HepG2 (cell line): Measurements from ENCODE around the gene APOL2. TPM values are rescaled to one million over a fixed set of nuclear protein-coding genes. Genes with fewer than 3 reads are reported as not detected.

Experiments
- ATAC-seq: fragments of 200-7000 bp; cut with Tn5 transposase; 3 replicates; pipeline ENCODE4 v1.9.1; 2020; ENCODE audit warnings: mild to moderate bottlenecking, moderate library complexity
- BruUV-seq: library from RNA; stranded (reverse); fragments of 400-500 nt; replicated peaks from 2 replicates; lab custom pipeline; 2021; lab: Mats Ljungman, UMichigan
- CTCF ChIA-PET: fragments of 300-600 bp; formaldehyde crosslinking; extraction: SDS; loops from one replicate; lab custom pipeline; 2021; ENCODE audit warnings: low total read pairs, inconsistent platforms, low intra/inter-chr PET ratio; lab: Yijun Ruan, JAX
- POLR2A ChIA-PET: fragments of 350-600 bp; sonication (Branson Sonifier 250); formaldehyde crosslinking; loops from one replicate; lab custom pipeline; 2020; ENCODE audit warnings: antibody characterized with exemption, inconsistent platforms; lab: Yijun Ruan, JAX
- DNase-seq: peaks from one replicate; pipeline ENCODE4 v3.0.0-alpha.2; 2015; ENCODE audit warnings: low spot score
- FAIRE-seq: peaks from 3 replicates; lab custom pipeline; 2011; peaks lifted over from hg19 to GRCh38; lab: Jason Lieb, UNC
- H2AFZ ChIP-seq: one replicate; pipeline ENCODE4 v1.6.1; 2011; ENCODE audit warnings: low read length, inconsistent platforms
- H3K27ac ChIP-seq: fragments of 300-600 bp; 3 replicates; pipeline ENCODE4 v1.8.0; 2011; ENCODE audit warnings: mixed run types, mild to moderate bottlenecking, mixed read lengths, low read length, inconsistent platforms; ENCODE audit not compliant: insufficient read depth; ENCODE audit errors: extremely low read length
- H3K27me3 ChIP-seq, 2 experiments: fragments of 200-600 bp in 1 of 2; 2 replicates in 1 of 2; 3 replicates in 1 of 2; pipeline versions ENCODE4 v1.6.0 to v1.8.0; 2011; ENCODE audit warnings: low read length in 2 of 2, mild to moderate bottlenecking in 2 of 2, moderate library complexity in 2 of 2, inconsistent platforms in 1 of 2; ENCODE audit not compliant: insufficient read depth in 2 of 2, control insufficient read depth in 1 of 2
- H3K36me3 ChIP-seq, 2 experiments: fragments of 200-600 bp in 1 of 2; replicated peaks in 1 of 2; 2 replicates in 1 of 2; 3 replicates in 1 of 2; pipeline versions ENCODE4 v1.5.1 to v1.8.0; 2011; ENCODE audit warnings: low read length in 2 of 2, inconsistent platforms in 1 of 2; ENCODE audit not compliant: insufficient read depth in 2 of 2, control insufficient read depth in 1 of 2
- H3K4me1 ChIP-seq: 2 replicates; pipeline ENCODE4 v1.5.1; 2012; ENCODE audit warnings: low read length, inconsistent platforms; ENCODE audit not compliant: insufficient read depth
- H3K4me2 ChIP-seq: 2 replicates; pipeline ENCODE4 v1.6.0; 2011; ENCODE audit warnings: low read depth, low read length, inconsistent platforms
- H3K4me3 ChIP-seq, 3 experiments: fragments of 200-600 bp in 1 of 3; sonication (generic), shearing (Covaris generic) in 1 of 3; replicated peaks in 1 of 3; 2 replicates each; pipeline ENCODE4 v1.5.1; 2011 to 2016; ENCODE audit warnings: low read length in 3 of 3, inconsistent platforms in 2 of 3, low read depth in 2 of 3, mild to moderate bottlenecking in 2 of 3, control low read depth in 1 of 3, mixed read lengths in 1 of 3; ENCODE audit not compliant: insufficient read depth in 1 of 3
- H3K79me2 ChIP-seq: one replicate; pipeline ENCODE4 v1.6.1; 2011; ENCODE audit warnings: low read length, inconsistent platforms; ENCODE audit not compliant: insufficient read depth
- H3K9ac ChIP-seq: 2 replicates; pipeline ENCODE4 v1.6.0; 2011; ENCODE audit warnings: mild to moderate bottlenecking, low read depth, low read length, inconsistent platforms; ENCODE audit not compliant: insufficient read depth
- H3K9me3 ChIP-seq: 2 replicates; pipeline ENCODE4 v1.5.1; 2012; ENCODE audit warnings: mild to moderate bottlenecking, low read length
- H4K20me1 ChIP-seq: 2 replicates; pipeline ENCODE4 v1.6.0; 2011; ENCODE audit warnings: inconsistent platforms, mild to moderate bottlenecking, low read length, moderate library complexity; ENCODE audit not compliant: insufficient read depth
- AHDC1 ChIP-seq: sonication (generic); formaldehyde crosslinking; IDR thresholded peaks from 2 replicates; pipeline ENCODE4 v1.5.1; 2020; ENCODE audit warnings: mild to moderate bottlenecking, missing genetic modification reagents, borderline replicate concordance
- CENPT ChIP-seq: sonication (generic); formaldehyde crosslinking; IDR thresholded peaks from 2 replicates; pipeline ENCODE4 v1.8.0; 2022; ENCODE audit warnings: low read depth, mild to moderate bottlenecking, moderate library complexity, missing genetic modification reagents
- CHD2 ChIP-seq: IDR thresholded peaks from 2 replicates; pipeline ENCODE4 v1.6.1; 2011; ENCODE audit warnings: low read depth, low read length, improper control_type of control experiment
- ESRRA ChIP-seq: sonication (generic); formaldehyde crosslinking; IDR thresholded peaks from 2 replicates; pipeline ENCODE4 v1.5.1; 2020; ENCODE audit warnings: mild to moderate bottlenecking, low read depth, missing genetic modification reagents
- FUBP1 ChIP-seq: sonication (generic); formaldehyde crosslinking; IDR thresholded peaks from 2 replicates; pipeline ENCODE4 v1.5.1; 2020; ENCODE audit warnings: missing genetic modification reagents, mild to moderate bottlenecking, borderline replicate concordance
- KAT8 ChIP-seq: IDR thresholded peaks from 2 replicates; pipeline ENCODE4 v1.6.1; 2016; ENCODE audit warnings: missing genetic modification reagents, missing compliant biosample characterization
- KDM2A ChIP-seq: sonication (generic); formaldehyde crosslinking; IDR thresholded peaks from 2 replicates; pipeline ENCODE4 v1.4.0; 2020; ENCODE audit warnings: low read depth, missing genetic modification reagents, borderline replicate concordance
- MATR3 ChIP-seq: sonication (generic); formaldehyde crosslinking; IDR thresholded peaks from 2 replicates; pipeline ENCODE4 v1.4.0; 2020; ENCODE audit warnings: missing genetic modification reagents
- NFE2L2 ChIP-seq: fragments of 150-350 bp; IDR thresholded peaks from 2 replicates; pipeline ENCODE4 v1.6.1; 2014; ENCODE audit warnings: low read length
- SOX6 ChIP-seq, 2 experiments: fragments of 450-650 bp in 1 of 2; sonication (generic) in 1 of 2; formaldehyde crosslinking in 1 of 2; IDR thresholded peaks; 2 replicates each; pipeline versions ENCODE4 v1.4.0 to v1.6.1; 2017 to 2020; ENCODE audit warnings: antibody characterized with exemption in 1 of 2, mild to moderate bottlenecking in 1 of 2, missing genetic modification reagents in 1 of 2
- ZNF12 ChIP-seq: sonication (generic); formaldehyde crosslinking; IDR thresholded peaks from 2 replicates; pipeline ENCODE4 v1.5.0; 2020; ENCODE audit warnings: missing genetic modification reagents
- ZNF337 ChIP-seq: sonication (generic); formaldehyde crosslinking; IDR thresholded peaks from 2 replicates; pipeline ENCODE4 v1.5.1; 2020; ENCODE audit warnings: missing genetic modification reagents, low read depth, mild to moderate bottlenecking, borderline replicate concordance
- ZNF354B ChIP-seq: sonication (generic); formaldehyde crosslinking; IDR thresholded peaks from 2 replicates; pipeline ENCODE4 v1.8.0; 2022; ENCODE audit warnings: mild to moderate bottlenecking, missing genetic modification reagents
- ZNF652 ChIP-seq: IDR thresholded peaks from 2 replicates; pipeline ENCODE4 v1.6.1; 2016; ENCODE audit warnings: low read depth, borderline replicate concordance
- ZNF792 ChIP-seq: IDR thresholded peaks from 2 replicates; pipeline ENCODE4 v1.6.1; 2016
- ZNF841 ChIP-seq: sonication (generic); formaldehyde crosslinking; IDR thresholded peaks from 2 replicates; pipeline ENCODE4 v1.8.1; 2023; ENCODE audit warnings: missing genetic modification reagents, borderline replicate concordance
- WGBS: methylation state at CpG from one replicate; pipeline ENCODE4 v1.1.6; 2017; ENCODE audit warnings: low lambda C conversion rate; 5-methylcytosine and 5-hydroxymethylcytosine counted together
- in situ Hi-C: cut with HindIII; loops from 2 replicates; pipeline ENCODE4 v1.10.0; 2017; ENCODE audit warnings: low pct_unique_long_range_greater_than_20kb; ENCODE audit not compliant: extremely low pct_ligation_motif_present
- intact Hi-C: fragments of 100-400 bp; cut with micrococcal nuclease; formaldehyde crosslinking; loops from one replicate; pipeline ENCODE4 v1.10.0; 2022; ENCODE audit not compliant: unreplicated experiment
- polyA plus RNA-seq, 8 experiments: library from polyadenylated mRNA; depleted of rRNA in 3 of 8; stranded (reverse) in 7 of 8; unstranded in 1 of 8; fragments of >200 nt; fragmentation: Illumina TruSeq in 4 of 8; extraction: Trizol in 4 of 8; gene quantifications; 2 replicates each; pipeline versions ENCODE4 v1.2.1 to v1.2.3, GENCODE V29; 2011 to 2016; ENCODE audit warnings: low read depth in 4 of 8, missing spikeins in 1 of 8, mixed read lengths in 1 of 8; ENCODE audit not compliant: insufficient read depth in 1 of 8
- total RNA-seq, 5 experiments: library from RNA; depleted of rRNA; stranded (reverse); fragments of >200 nt; fragmentation: Illumina TruSeq; extraction: Trizol; gene quantifications; 2 replicates each; pipeline ENCODE4 v1.2.3, GENCODE V29; 2016; ENCODE audit warnings: low read depth in 1 of 5

Gene APOL2
- total and polyA plus RNA-seq, 2 of the 13 experiments (the other 11 are each of a cell fraction or from before 2014, with no cell fraction given): 28.7 to 51.2 TPM

GRCh38 chr22:36182857-36183256 lies 56.5 kb downstream of the APOL2 start (continued):
- no peak for TF ChIP-seq KDM2A (CRISPR knock-in tag)

GRCh38 chr22:36182056-36182455 lies 57.3 kb downstream of the APOL2 start:
- no peak overlapping the region for H3K9ac ChIP-seq
- no peaks in the 10 kb centered on the region for H3K4me1 ChIP-seq
- peaks cover 3 to 21% of the 10 kb centered on the region in 2 experiments; a peak in 4 of 5 replicates for H3K27me3 ChIP-seq
- H3K9me3 ChIP-seq: no peaks in the 10 kb centered on the region
- no peak overlapping the region for H2AFZ ChIP-seq
- no TSS peak for BruUV-seq
- H3K27ac ChIP-seq: no peak overlapping the region
- no peaks in the 10 kb centered on the region for H3K36me3 ChIP-seq
- DNase-seq (no peak), FAIRE-seq (no peak), ATAC-seq (no peak)
- no peak for TF ChIP-seq MATR3 (CRISPR knock-in tag)
- TF ChIP-seq ZNF12 (CRISPR knock-in tag): no peak
- TF ChIP-seq ZNF354B: no peak
- TF ChIP-seq FUBP1 (CRISPR knock-in tag): no peak
- no peak for TF ChIP-seq ZNF652 (CRISPR knock-in tag)
- no peak for TF ChIP-seq NFE2L2
- no peak for TF ChIP-seq ESRRA (CRISPR knock-in tag)
- no peak for TF ChIP-seq SOX6 (IDR thresholded peaks at IDR 0.05)
- TF ChIP-seq SOX6 (CRISPR knock-in tag; IDR thresholded peaks at IDR 0.05): no peak
- no peak for TF ChIP-seq ZNF841 (CRISPR knock-in tag)
- no peak for TF ChIP-seq ZNF792 (CRISPR knock-in tag)
- no peak for TF ChIP-seq CHD2
- no peak for TF ChIP-seq CENPT (CRISPR knock-in tag)
- no peak for TF ChIP-seq KAT8 (CRISPR knock-in tag)
- TF ChIP-seq AHDC1 (CRISPR knock-in tag): no peak
- TF ChIP-seq ZNF337 (CRISPR knock-in tag): no peak
- ChIA-PET POLR2A (no interaction called here), CTCF (interaction anchor here (2.9 kb wide), 1 partner anchor 37 kb away, joined by 42 read pairs; no protein-coding TSS in a partner anchor)
- no peak overlapping the region for H3K4me2 ChIP-seq
- in situ Hi-C loops: loop anchor here (5.0 kb wide), 1 partner anchor 40 kb away; no protein-coding TSS in a partner anchor
- H3K79me2 ChIP-seq: no peaks in the 10 kb centered on the region
- WGBS: 24% methylated on average over 6 of the region's 7 CpGs
- no peaks in the 10 kb centered on the region for H4K20me1 ChIP-seq
- intact Hi-C loops: no loop called here
- no peak overlapping the region for H3K4me3 ChIP-seq
